HG02678 (cell line): Measurements from ENCODE around the gene CDK14.
"Not testable (repeated sequence)": the region's sequence is repeated elsewhere in the genome, so short reads cannot be mapped to it uniquely, and the experiment has no call there.

Source experiments
- ATAC-seq: cut with Tn5 transposase; IDR thresholded peaks from one replicate; pipeline ENCODE4 v1.9.1; 2021; ENCODE audit warnings: mild to moderate bottlenecking, moderate library complexity; ENCODE audit not compliant: unreplicated experiment

The CDK14 gene

GRCh38 chr7:91135300-91135699 lies 539.2 kb downstream of the CDK14 start:
- ATAC-seq: no peak

GRCh38 chr7:91135703-91136430 lies 539.7 kb downstream of the CDK14 start:
- ATAC-seq: no peak

GRCh38 chr7:91137153-91137787 lies 541.1 kb downstream of the CDK14 start:
- peak; percentile 58 for ATAC-seq

- no peak for ATAC-seq
Observed at GRCh38 chr7:91137788-91138368, 541.8 kb downstream of the CDK14 start.

GRCh38 chr7:91140286-91140685 lies 544.2 kb downstream of the CDK14 start:
- ATAC-seq: no peak

- no peak for ATAC-seq
Observed at GRCh38 chr7:91140982-91141381, 544.9 kb downstream of the CDK14 start.

- no peak for ATAC-seq
Observed at GRCh38 chr7:91142743-91143142, 546.6 kb downstream of the CDK14 start.

GRCh38 chr7:91149341-91150246 lies 553.5 kb downstream of the CDK14 start:
- no peak for ATAC-seq

GRCh38 chr7:91151916-91152315 lies 555.8 kb downstream of the CDK14 start:
- ATAC-seq: no peak

GRCh38 chr7:91156316-91157185 lies 560.4 kb downstream of the CDK14 start:
- ATAC-seq: no peak

- ATAC-seq: no peak
Observed at GRCh38 chr7:91157579-91158320, 561.6 kb downstream of the CDK14 start.

GRCh38 chr7:91162436-91162835 lies 566.3 kb downstream of the CDK14 start:
- no peak for ATAC-seq

GRCh38 chr7:91164506-91164905 lies 568.4 kb downstream of the CDK14 start:
- ATAC-seq: no peak

- peak; percentile 87 for ATAC-seq
Observed at GRCh38 chr7:91165006-91165845, 569.1 kb downstream of the CDK14 start.

GRCh38 chr7:91165846-91166230 lies 569.7 kb downstream of the CDK14 start:
- ATAC-seq: peak; percentile 44

- ATAC-seq: no peak
Observed at GRCh38 chr7:91168871-91169829, 573.0 kb downstream of the CDK14 start.

- no peak for ATAC-seq
Observed at GRCh38 chr7:91169830-91170191, 573.7 kb downstream of the CDK14 start.

- ATAC-seq: not testable (repeated sequence)
Observed at GRCh38 chr7:91173265-91173664, 577.1 kb downstream of the CDK14 start.
